OCI-LY7 (cell line): Measurements from ENCODE around the gene STAG3. TPM values are rescaled to one million over a fixed set of nuclear protein-coding genes. Genes with fewer than 3 reads are reported as not detected.
A peak's percentile ranks its signal among the peaks of the same experiment; 100 is the strongest.
"Not testable (repeated sequence)": the region's sequence is repeated elsewhere in the genome, so short reads cannot be mapped to it uniquely, and the experiment has no call there.

Experiments
- BruUV-seq: library from RNA; stranded (reverse); fragments of 400-500 nt; replicated peaks from 2 replicates; lab custom pipeline; 2021; lab: Mats Ljungman, UMichigan
- CTCF ChIA-PET: fragments of 300-600 bp; sonication (Branson Sonifier 250); formaldehyde crosslinking; loops from one replicate; lab custom pipeline; 2022; ENCODE audit warnings: antibody characterized with exemption; ENCODE audit not compliant: unreplicated experiment; lab: Charles Lee
- POLR2A ChIA-PET: fragments of 300-600 bp; sonication (Branson Sonifier 250); formaldehyde crosslinking; loops from one replicate; lab custom pipeline; 2022; ENCODE audit warnings: antibody characterized with exemption; lab: Charles Lee
- DNase-seq: peaks from one replicate; pipeline ENCODE4 v3.0.0-alpha.2; 2015; ENCODE audit warnings: low spot score
- H2AFZ ChIP-seq: fragments of 200-600 bp; sonication (generic), shearing (Covaris generic); 2 replicates; pipeline ENCODE4 v1.6.1; 2014; ENCODE audit warnings: mild to moderate bottlenecking, antibody characterized with exemption, low read length, moderate library complexity
- H3K27ac ChIP-seq: fragments of 200-600 bp; sonication (generic); 2 replicates; pipeline ENCODE4 v1.5.1; 2014; ENCODE audit warnings: mixed run types, low read depth, mild to moderate bottlenecking, moderate library complexity, low read length, inconsistent platforms; ENCODE audit not compliant: poor library complexity, severe bottlenecking
- H3K36me3 ChIP-seq: fragments of 200-600 bp; sonication (generic); 2 replicates; pipeline ENCODE4 v1.6.1; 2014; ENCODE audit warnings: mild to moderate bottlenecking, antibody characterized with exemption, low read length, moderate library complexity, mixed read lengths; ENCODE audit not compliant: insufficient read depth
- H3K4me1 ChIP-seq: fragments of 200-600 bp; sonication (generic); 2 replicates; pipeline ENCODE4 v1.5.1; 2014; ENCODE audit warnings: mild to moderate bottlenecking, low read length; ENCODE audit not compliant: insufficient read depth, poor library complexity, severe bottlenecking
- H3K4me2 ChIP-seq: fragments of 200-600 bp; sonication (generic); 2 replicates; pipeline ENCODE4 v1.6.1; 2014; ENCODE audit warnings: mild to moderate bottlenecking, low read length
- H3K4me3 ChIP-seq: fragments of 200-600 bp; sonication (generic); 2 replicates; pipeline ENCODE4 v1.5.1; 2014; ENCODE audit warnings: mild to moderate bottlenecking, low read depth, low read length; ENCODE audit not compliant: poor library complexity, severe bottlenecking
- H3K79me2 ChIP-seq: fragments of 200-600 bp; sonication (generic); 2 replicates; pipeline ENCODE4 v1.6.1; 2016; ENCODE audit warnings: low read depth, mild to moderate bottlenecking, low read length, moderate library complexity, mixed read lengths; ENCODE audit not compliant: insufficient read depth
- H3K9me2 ChIP-seq: fragments of 200-600 bp; sonication (generic); 2 replicates; pipeline ENCODE4 v1.6.1; 2016; ENCODE audit warnings: mild to moderate bottlenecking, low read length, mixed read lengths; ENCODE audit not compliant: insufficient read depth
- H3K9me3 ChIP-seq: fragments of 200-600 bp; sonication (generic); 2 replicates; pipeline ENCODE4 v1.6.1; 2014; ENCODE audit warnings: mild to moderate bottlenecking, mixed run types, low read length, mixed read lengths
- H4K20me1 ChIP-seq: fragments of 200-600 bp; sonication (generic); 2 replicates; pipeline ENCODE4 v1.6.1; 2014; ENCODE audit warnings: mild to moderate bottlenecking, antibody characterized with exemption, low read length, moderate library complexity, mixed read lengths; ENCODE audit not compliant: insufficient read depth
- CTCF ChIP-seq: fragments of 200-600 bp; sonication (generic); conservative IDR thresholded peaks from 2 replicates; pipeline ENCODE4 v1.5.1; 2014; ENCODE audit warnings: mild to moderate bottlenecking, antibody characterized with exemption, low read length, moderate library complexity, mixed read lengths
- EZH2phosphoT487 ChIP-seq: fragments of 200-600 bp; sonication (generic); IDR thresholded peaks from 2 replicates; pipeline ENCODE4 v1.6.1; 2018; ENCODE audit warnings: low read depth, borderline replicate concordance, mild to moderate bottlenecking, mixed run types, antibody characterized with exemption, low read length, moderate library complexity, mixed read lengths
- intact Hi-C: fragments of 100-400 bp; cut with micrococcal nuclease; formaldehyde crosslinking; loops from one replicate; pipeline ENCODE4 v1.10.0; 2022; ENCODE audit not compliant: unreplicated experiment
- total RNA-seq, 2 experiments: library from RNA; depleted of rRNA in 1 of 2; stranded (reverse); fragments of >200 nt in 1 of 2; shearing (Covaris generic) in 1 of 2; gene quantifications; 2 replicates each; pipeline ENCODE4 v1.2.3, GENCODE V29; 2014 to 2022

Gene STAG3
- total RNA-seq, 2 experiments from 2014 or later: 70.2 to 82.8 TPM

- Histone ChIP-seq H3K36me3 (peaks cover 74% of the 10 kb centered on the region), H3K27ac (peak overlapping the region; percentile 96), H3K79me2 (peaks cover 62% of the 10 kb centered on the region), H3K9me3 (no peaks in the 10 kb centered on the region), H3K4me1 (peaks cover 76% of the 10 kb centered on the region), H3K4me3 (peak overlapping the region; percentile 92), H2AFZ (no peak overlapping the region), H3K9me2 (no peaks in the 10 kb centered on the region), H4K20me1 (no peaks in the 10 kb centered on the region), H3K4me2 (peak overlapping the region; percentile 93)
- BruUV-seq: no TSS peak
- no peak for DNase-seq
- CTCF ChIA-PET: interaction anchor here (0.7 to 1.3 kb wide), 2 partner anchors 90 to 483 kb away, joined by 3 to 4 read pairs; no protein-coding TSS in a partner anchor
- TF ChIP-seq CTCF (no peak), EZH2phosphoT487 (no peak)
- intact Hi-C loops: loop anchor here (5.0 kb wide), 1 partner anchor 75 kb away; the partner anchor contains the start of gene LAMTOR4
- POLR2A ChIA-PET: interaction anchor here (0.6 to 3.8 kb wide), 13 partner anchors 12 to 323 kb away, joined by 3 to 15 read pairs (median 4); partner anchors contain the start of gene LAMTOR4
Measured at GRCh38 chr7:100222445-100223132, 44.9 kb downstream of the STAG3 start.

GRCh38 chr7:100223376-100223927 is 45.7 kb downstream of the STAG3 start:
- H3K9me2 ChIP-seq, H3K9me3 ChIP-seq, BruUV-seq, H4K20me1 ChIP-seq, CTCF ChIA-PET, DNase-seq, H2AFZ ChIP-seq: not testable (repeated sequence)
- intact Hi-C loops: loop anchor here (5.0 kb wide), 1 partner anchor 76 kb away; the partner anchor contains the start of gene LAMTOR4
- POLR2A ChIA-PET: interaction anchor here (0.6 to 3.8 kb wide), 3 partner anchors 23 to 141 kb away, joined by 4 to 15 read pairs (median 8); no protein-coding TSS in a partner anchor
- Histone ChIP-seq H3K4me3 (peak overlapping the region; percentile 92), H3K36me3 (peaks cover 78% of the 10 kb centered on the region), H3K27ac (peak overlapping the region; percentile 96), H3K4me2 (peak overlapping the region; percentile 93), H3K4me1 (peaks cover 82% of the 10 kb centered on the region), H3K79me2 (peaks cover 62% of the 10 kb centered on the region)

GRCh38 chr7:100224891-100225290 is 47.2 kb downstream of the STAG3 start:
- DNase-seq, H2AFZ ChIP-seq, H3K9me3 ChIP-seq, CTCF ChIA-PET, POLR2A ChIA-PET, H3K9me2 ChIP-seq, H4K20me1 ChIP-seq, BruUV-seq: not testable (repeated sequence)
- Histone ChIP-seq H3K36me3 (peaks cover 77% of the 10 kb centered on the region), H3K4me2 (peak overlapping the region; percentile 93), H3K27ac (peak overlapping the region; percentile 96), H3K4me3 (peak overlapping the region; percentile 92), H3K79me2 (peaks cover 52% of the 10 kb centered on the region), H3K4me1 (peaks cover 81% of the 10 kb centered on the region)
- intact Hi-C loops: loop anchor here (5.0 kb wide), 1 partner anchor 78 kb away; the partner anchor contains the start of gene LAMTOR4

GRCh38 chr7:100234660-100235317 is 57.1 kb downstream of the STAG3 start:
- BruUV-seq, H3K9me2 ChIP-seq, H3K79me2 ChIP-seq, H3K27ac ChIP-seq, CTCF ChIA-PET, H3K4me3 ChIP-seq, H3K4me2 ChIP-seq, POLR2A ChIA-PET, intact Hi-C loops, H2AFZ ChIP-seq, H4K20me1 ChIP-seq: not testable (repeated sequence)
- Histone ChIP-seq H3K9me3 (peaks cover 14% of the 10 kb centered on the region), H3K36me3 (peaks cover 41% of the 10 kb centered on the region), H3K4me1 (peaks cover 11% of the 10 kb centered on the region)
- peak; percentile 56 for DNase-seq

- H3K27ac ChIP-seq, POLR2A ChIA-PET, BruUV-seq, H3K9me3 ChIP-seq, H3K9me2 ChIP-seq, CTCF ChIA-PET, H3K4me3 ChIP-seq, H3K79me2 ChIP-seq, intact Hi-C loops, H3K4me1 ChIP-seq, H3K36me3 ChIP-seq, H3K4me2 ChIP-seq, DNase-seq, H2AFZ ChIP-seq, H4K20me1 ChIP-seq: not testable (repeated sequence)
Measured at GRCh38 chr7:100239975-100240374, 62.3 kb downstream of the STAG3 start.
